GM13977 (cell line): ENCODE data around the gene ANKRD33.
"Not testable (repeated sequence)": the region's sequence is repeated elsewhere in the genome, so short reads cannot be mapped to it uniquely, and the experiment has no call there.

Experiments
- DNase-seq: peaks from one replicate; pipeline ENCODE4 v3.0.0; 2012; ENCODE audit warnings: low spot score
- in situ Hi-C: fragments of 300-500 bp; cut with MboI; formaldehyde crosslinking; loops from one replicate; pipeline ENCODE4 v1.12.0; 2022; ENCODE audit warnings: low sequenced_read_pairs, low pct_unique_long_range_greater_than_20kb, mixed read lengths, inconsistent platforms; ENCODE audit not compliant: unreplicated experiment
- TF ChIP-seq, protein P1 (sequence below): IDR thresholded peaks from 2 replicates; pipeline ENCODE4 v1.5.1; 2012; ENCODE audit warnings: mild to moderate bottlenecking, control low read depth; ENCODE audit not compliant: insufficient read depth; ENCODE audit errors: extremely low read depth, missing control alignments

The ANKRD33 gene

DNA sequence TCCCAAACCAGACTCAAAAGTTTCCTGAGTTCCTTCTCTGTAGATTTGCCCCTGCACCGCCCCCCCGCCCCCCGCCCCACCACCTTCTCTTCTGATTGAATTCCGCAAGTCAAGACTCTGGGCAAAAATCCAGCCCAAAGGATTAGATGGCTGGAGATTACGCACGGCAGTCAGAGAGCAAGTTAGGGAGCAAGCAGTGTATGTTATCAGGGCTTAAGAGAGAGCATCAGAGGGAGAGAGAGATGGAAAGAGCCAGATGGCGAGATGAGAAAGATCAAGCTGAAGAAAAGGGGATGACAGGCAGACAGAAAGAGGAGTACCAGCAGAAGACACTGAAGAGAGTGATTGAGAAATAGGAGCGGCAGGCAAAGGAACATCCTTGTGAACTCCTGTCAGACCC lies 13.9 kb upstream of the ANKRD33 start:
- in situ Hi-C loops, result no loop called here
- no peak for DNase-seq
- TF ChIP-seq, protein P1, sequence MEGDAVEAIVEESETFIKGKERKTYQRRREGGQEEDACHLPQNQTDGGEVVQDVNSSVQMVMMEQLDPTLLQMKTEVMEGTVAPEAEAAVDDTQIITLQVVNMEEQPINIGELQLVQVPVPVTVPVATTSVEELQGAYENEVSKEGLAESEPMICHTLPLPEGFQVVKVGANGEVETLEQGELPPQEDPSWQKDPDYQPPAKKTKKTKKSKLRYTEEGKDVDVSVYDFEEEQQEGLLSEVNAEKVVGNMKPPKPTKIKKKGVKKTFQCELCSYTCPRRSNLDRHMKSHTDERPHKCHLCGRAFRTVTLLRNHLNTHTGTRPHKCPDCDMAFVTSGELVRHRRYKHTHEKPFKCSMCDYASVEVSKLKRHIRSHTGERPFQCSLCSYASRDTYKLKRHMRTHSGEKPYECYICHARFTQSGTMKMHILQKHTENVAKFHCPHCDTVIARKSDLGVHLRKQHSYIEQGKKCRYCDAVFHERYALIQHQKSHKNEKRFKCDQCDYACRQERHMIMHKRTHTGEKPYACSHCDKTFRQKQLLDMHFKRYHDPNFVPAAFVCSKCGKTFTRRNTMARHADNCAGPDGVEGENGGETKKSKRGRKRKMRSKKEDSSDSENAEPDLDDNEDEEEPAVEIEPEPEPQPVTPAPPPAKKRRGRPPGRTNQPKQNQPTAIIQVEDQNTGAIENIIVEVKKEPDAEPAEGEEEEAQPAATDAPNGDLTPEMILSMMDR, result no peak

DNA sequence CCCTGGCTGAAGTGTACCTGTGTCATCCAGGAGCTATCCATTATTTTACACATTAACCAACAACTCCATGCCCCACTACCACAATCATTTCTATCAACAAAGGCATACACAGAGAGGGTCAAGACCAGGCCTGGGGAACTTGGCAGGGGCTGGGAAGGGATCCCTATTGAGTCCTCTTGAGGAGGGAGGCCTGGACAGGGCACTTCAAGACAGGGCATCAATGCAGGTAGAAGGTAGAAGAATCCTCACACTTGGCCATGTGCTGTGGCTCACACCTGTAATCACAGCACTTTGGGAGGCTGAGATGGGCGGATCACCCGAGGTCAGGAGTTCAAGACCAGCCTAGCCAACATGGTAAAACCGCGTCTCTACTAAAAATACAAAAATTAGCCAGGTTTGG lies 13.4 kb upstream of the ANKRD33 start:
- no peak for DNase-seq
- TF ChIP-seq, protein P1, result no peak
- in situ Hi-C loops, result no loop called here

DNA sequence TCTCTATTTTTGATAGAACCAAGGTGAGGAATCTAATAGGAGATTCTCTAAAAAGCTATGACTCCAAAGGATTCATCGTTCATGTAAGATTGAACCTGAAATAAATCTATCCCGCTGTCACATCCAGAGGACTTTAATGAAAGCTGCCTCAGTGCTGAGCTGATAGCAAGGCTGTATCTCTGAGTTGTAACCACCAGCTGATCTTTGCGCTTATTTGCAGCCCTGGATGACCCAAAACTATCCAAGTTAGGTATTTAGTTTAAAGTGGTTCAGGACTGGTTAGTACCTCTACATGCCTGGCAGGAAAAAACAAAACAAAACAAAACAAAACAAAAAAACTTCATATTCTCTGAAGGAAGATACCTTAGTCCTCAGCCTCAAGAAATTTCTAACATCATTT lies 8.8 kb upstream of the ANKRD33 start:
- TF ChIP-seq, protein P1, result no peak
- no peak for DNase-seq
- in situ Hi-C loops, result no loop called here

DNA sequence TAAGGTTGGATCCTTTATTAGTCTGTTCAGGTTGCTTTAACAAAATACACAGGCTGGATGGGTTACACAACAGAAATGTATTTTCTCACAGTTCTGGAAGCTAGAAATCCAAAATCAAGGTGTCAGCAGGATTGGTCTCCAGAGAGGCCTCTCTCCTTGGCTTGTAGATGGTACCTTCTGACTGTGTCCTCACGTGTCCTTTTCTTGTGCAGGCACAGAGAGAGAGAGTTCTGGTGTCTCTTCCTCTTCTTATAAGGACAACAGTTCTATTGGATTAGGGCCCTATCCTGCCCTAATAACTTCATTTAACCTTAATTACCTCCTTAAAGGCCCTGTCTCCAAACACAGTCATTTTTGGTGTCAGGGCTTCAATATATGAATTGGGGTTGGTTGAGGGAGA lies 4.6 kb upstream of the ANKRD33 start:
- in situ Hi-C loops, result no loop called here

DNA sequence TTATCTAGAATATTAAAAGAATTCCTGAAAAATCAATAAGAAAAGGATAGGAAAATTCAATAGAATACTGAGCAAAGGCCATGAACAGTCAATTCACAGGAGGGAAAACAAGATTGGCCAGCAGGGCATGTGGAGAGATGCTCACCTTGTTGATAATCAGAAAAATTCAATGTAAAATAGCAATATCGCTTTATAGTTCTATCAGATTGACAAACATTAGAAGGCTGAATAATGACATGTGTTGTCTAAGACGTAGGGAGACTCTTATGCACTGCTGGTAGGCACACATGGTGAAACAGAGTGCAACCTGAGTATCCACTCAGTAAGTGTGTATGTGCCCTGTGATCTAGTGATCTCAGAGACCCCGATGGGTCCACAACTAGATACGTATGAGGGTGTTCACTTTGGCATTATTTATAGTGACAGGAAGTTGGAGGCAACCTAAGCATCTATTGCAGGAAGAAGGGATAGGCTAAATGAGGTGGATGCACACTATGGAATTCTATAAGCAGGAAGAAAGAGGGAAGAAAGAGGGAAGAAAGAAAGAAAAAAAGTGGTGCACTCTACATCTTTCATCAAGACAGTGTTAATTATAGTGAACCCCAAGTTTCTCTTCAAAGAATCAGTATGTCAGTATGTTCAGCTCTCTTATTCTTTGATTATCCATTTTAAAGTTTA lies 3.8 kb upstream of the ANKRD33 start:
- in situ Hi-C loops, result no loop called here
- no peak for DNase-seq

More for the DNA sequence above, 4.6 kb upstream of the ANKRD33 start:
- no peak for DNase-seq
- TF ChIP-seq, protein P1, result no peak

DNA sequence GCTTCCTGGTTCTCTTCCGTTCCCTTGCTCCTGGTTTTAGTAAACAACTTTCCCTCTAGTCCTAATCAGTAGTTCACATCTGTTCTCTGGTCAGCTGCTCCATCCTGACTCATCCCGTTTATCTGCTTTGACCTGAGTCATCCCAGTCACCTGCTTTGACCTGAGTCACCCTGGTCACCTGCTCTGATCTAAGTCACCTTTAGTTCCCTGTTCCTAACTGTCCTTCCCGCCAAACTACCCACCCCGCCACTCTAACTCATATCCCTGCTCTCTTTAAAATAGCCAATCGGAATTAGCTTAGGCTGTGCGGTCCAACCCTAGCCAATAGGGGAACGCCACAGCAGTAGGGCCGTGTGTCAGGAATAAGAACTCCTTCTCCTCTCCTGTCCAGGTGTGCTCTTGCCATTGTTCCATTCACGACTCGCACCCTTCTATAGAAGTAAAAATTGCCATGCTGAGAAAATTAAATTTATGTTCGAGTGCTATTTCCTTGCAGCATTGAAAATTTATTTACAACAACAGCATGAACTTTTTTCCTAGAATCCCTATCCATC lies 3.1 kb upstream of the ANKRD33 start:
- no peak for DNase-seq
- TF ChIP-seq, protein P1, result no peak
- in situ Hi-C loops, result no loop called here

More for the DNA sequence above, 3.8 kb upstream of the ANKRD33 start:
- TF ChIP-seq, protein P1, result no peak

DNA sequence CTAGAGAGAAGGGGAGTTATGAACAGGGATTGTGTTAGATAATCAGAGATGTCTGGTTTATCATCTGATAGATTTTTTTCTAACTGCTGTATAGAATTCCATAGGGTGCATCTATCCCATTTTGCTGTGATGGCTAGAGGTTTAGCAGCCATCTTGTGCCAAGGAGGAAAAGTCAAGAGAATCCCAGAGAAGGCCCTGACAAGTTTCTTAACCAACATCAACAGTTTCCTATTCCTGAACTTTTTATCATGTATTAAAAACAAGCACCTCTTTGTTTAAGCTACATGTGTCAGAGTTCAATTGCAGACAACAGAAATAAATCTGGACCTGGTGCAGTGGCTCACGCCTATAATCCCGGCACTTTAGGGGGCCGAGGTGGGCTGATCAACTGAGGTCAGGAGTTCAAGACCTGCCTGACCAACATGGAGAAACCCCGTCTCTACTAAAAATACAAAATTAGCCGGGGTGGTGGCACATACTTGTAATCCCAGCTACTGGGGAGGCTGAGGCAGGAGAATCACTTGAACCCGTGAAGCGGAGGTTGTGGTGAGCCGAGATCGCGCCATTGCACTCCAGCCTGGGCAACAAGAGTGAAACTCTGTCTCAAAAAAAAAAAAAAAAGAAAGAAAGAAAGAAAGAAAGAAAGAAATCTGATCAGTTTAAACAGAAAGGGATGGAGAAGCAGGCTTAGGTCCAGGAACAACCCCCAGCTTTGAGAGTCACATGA lies 2.4 kb upstream of the ANKRD33 start:
- DNase-seq, in situ Hi-C loops: not testable (repeated sequence)
